ENCODE results near the gene RFX2.
"Not testable (repeated sequence)": the region's sequence is repeated elsewhere in the genome, so short reads cannot be mapped to it uniquely, and the experiment has no call there.

RFX2 gene

GRCh38 chr19:6012426-6013170 lies 97.7 kb downstream of the RFX2 start:
- DNase-seq (ENCODE audit: low read depth): no peak

- DNase-seq (ENCODE audit: low read depth): no peak
Observed at GRCh38 chr19:6011794-6012193, 98.5 kb downstream of the RFX2 start.

GRCh38 chr19:6011206-6011605 lies 99.1 kb downstream of the RFX2 start:
- DNase-seq (ENCODE audit: low read depth): no peak

GRCh38 chr19:6010107-6010506 lies 100.2 kb downstream of the RFX2 start:
- DNase-seq (ENCODE audit: low read depth): no peak

GRCh38 chr19:6007866-6008265 lies 102.4 kb downstream of the RFX2 start:
- no peak for DNase-seq (ENCODE audit: low read depth)

GRCh38 chr19:6006896-6007295 lies 103.4 kb downstream of the RFX2 start:
- no peak for DNase-seq (ENCODE audit: low read depth)

GRCh38 chr19:6006070-6006446 lies 104.2 kb downstream of the RFX2 start:
- not testable (repeated sequence) for DNase-seq (ENCODE audit: low read depth)

- no peak for DNase-seq (ENCODE audit: low read depth)
Observed at GRCh38 chr19:6005321-6006069, 104.8 kb downstream of the RFX2 start.

GRCh38 chr19:6003976-6004375 lies 106.3 kb downstream of the RFX2 start:
- no peak for DNase-seq (ENCODE audit: low read depth)

- DNase-seq (ENCODE audit: low read depth): no peak
Observed at GRCh38 chr19:6002591-6002990, 107.7 kb downstream of the RFX2 start.

GRCh38 chr19:6000228-6000847 lies 110.0 kb downstream of the RFX2 start:
- no peak for DNase-seq (ENCODE audit: low read depth)

GRCh38 chr19:5999693-6000092 lies 110.6 kb downstream of the RFX2 start:
- no peak for DNase-seq (ENCODE audit: low read depth)

- DNase-seq (ENCODE audit: low read depth): no peak
Observed at GRCh38 chr19:5997371-5997770, 112.9 kb downstream of the RFX2 start.

- no peak for DNase-seq (ENCODE audit: low read depth)
Observed at GRCh38 chr19:5996623-5997320, 113.5 kb downstream of the RFX2 start.

GRCh38 chr19:5996102-5996501 lies 114.2 kb downstream of the RFX2 start:
- DNase-seq (ENCODE audit: low read depth): no peak

GRCh38 chr19:5995606-5996005 lies 114.7 kb downstream of the RFX2 start:
- no peak for DNase-seq (ENCODE audit: low read depth)

- no peak for DNase-seq (ENCODE audit: low read depth)
Observed at GRCh38 chr19:5994405-5995165, 115.7 kb downstream of the RFX2 start.

GRCh38 chr19:5993648-5994358 lies 116.5 kb downstream of the RFX2 start:
- DNase-seq (ENCODE audit: low read depth): no peak

- no peak for DNase-seq (ENCODE audit: low read depth)
Observed at GRCh38 chr19:5993201-5993600, 117.1 kb downstream of the RFX2 start.

- no peak for DNase-seq (ENCODE audit: low read depth)
Observed at GRCh38 chr19:5992756-5993155, 117.5 kb downstream of the RFX2 start.

- DNase-seq (ENCODE audit: low read depth): no peak
Observed at GRCh38 chr19:5991244-5991838, 119.0 kb downstream of the RFX2 start.

Data from stimulated activated CD4-positive, alpha-beta T cell treated with anti-CD3 and anti-CD28 coated beads, Interleukin-2, amount 100 ng/mL, for 4 hours (primary cell).